GM19467 (cell line): ENCODE measurements around the gene CALHM3.
"Not testable (repeated sequence)": the region's sequence is repeated elsewhere in the genome, so short reads cannot be mapped to it uniquely, and the experiment has no call there.

Source experiments
- ATAC-seq: cut with Tn5 transposase; IDR thresholded peaks from one replicate; pipeline ENCODE4 v1.9.1; 2021; ENCODE audit warnings: mild to moderate bottlenecking, moderate library complexity; ENCODE audit not compliant: unreplicated experiment

CALHM3 gene

GRCh38 chr10:103502849-103503660 lies 24.0 kb upstream of the CALHM3 start:
- no peak for ATAC-seq

GRCh38 chr10:103501186-103501585 lies 22.1 kb upstream of the CALHM3 start:
- ATAC-seq, result no peak

GRCh38 chr10:103500481-103500880 lies 21.4 kb upstream of the CALHM3 start:
- no peak for ATAC-seq

GRCh38 chr10:103499881-103500280 lies 20.8 kb upstream of the CALHM3 start:
- no peak for ATAC-seq

- no peak for ATAC-seq
These were observed 20.0 kb upstream of the CALHM3 start for GRCh38 chr10:103498936-103499638.

- ATAC-seq, result no peak
These were observed 18.3 kb upstream of the CALHM3 start for GRCh38 chr10:103497161-103497915.

GRCh38 chr10:103495321-103495720 lies 16.3 kb upstream of the CALHM3 start:
- no peak for ATAC-seq

GRCh38 chr10:103493916-103494877 lies 15.2 kb upstream of the CALHM3 start:
- ATAC-seq, result no peak

GRCh38 chr10:103493362-103493915 lies 14.4 kb upstream of the CALHM3 start, which contains the start of gene NEURL1:
Gene NEURL1, plus strand, starts transcription at chr10:103493705. Its CDS starts 683 bp downstream, at chr10:103494388.
- ATAC-seq, result no peak

- no peak for ATAC-seq
These were observed 13.7 kb upstream of the CALHM3 start for GRCh38 chr10:103492655-103493261.

GRCh38 chr10:103491729-103492364 lies 12.8 kb upstream of the CALHM3 start:
- no peak for ATAC-seq

GRCh38 chr10:103490986-103491314 lies 11.9 kb upstream of the CALHM3 start:
- ATAC-seq, result peak; percentile 13

- ATAC-seq, result no peak
These were observed 8.3 kb upstream of the CALHM3 start for GRCh38 chr10:103487410-103487708.

GRCh38 chr10:103486635-103487409 lies 7.8 kb upstream of the CALHM3 start:
- ATAC-seq, result not testable (repeated sequence)

GRCh38 chr10:103481974-103482531 lies 3.0 kb upstream of the CALHM3 start:
- no peak for ATAC-seq

- no peak for ATAC-seq
These were observed 1.5 kb upstream of the CALHM3 start for GRCh38 chr10:103480521-103480920.

GRCh38 chr10:103478671-103479070 lies 369 bp downstream of the CALHM3 start:
- ATAC-seq, result no peak

GRCh38 chr10:103476046-103476768 lies 2.8 kb downstream of the CALHM3 start:
- ATAC-seq, result no peak
